Osteocyte (in vitro differentiated cells): ENCODE measurements around the gene KCNH3. TPM values are rescaled to one million over a fixed set of nuclear protein-coding genes. Genes with fewer than 3 reads are reported as not detected.

Experiments
- DNase-seq: peaks from one replicate; pipeline ENCODE4 v3.0.0; 2021; ENCODE audit warnings: mixed read lengths; ENCODE audit not compliant: unreplicated experiment; ENCODE audit errors: extremely low spot score
- H3K27ac Mint-ChIP-seq: one replicate; pipeline ENCODE4 v1.8.0; 2021; ENCODE audit warnings: mild to moderate bottlenecking, mixed read lengths; ENCODE audit not compliant: unreplicated experiment
- H3K27me3 Mint-ChIP-seq: one replicate; pipeline ENCODE4 v1.8.0; 2021; ENCODE audit warnings: mixed read lengths; ENCODE audit not compliant: unreplicated experiment
- H3K36me3 Mint-ChIP-seq: one replicate; pipeline ENCODE4 v1.8.0; 2021; ENCODE audit warnings: mixed read lengths; ENCODE audit not compliant: unreplicated experiment
- H3K4me1 Mint-ChIP-seq: one replicate; pipeline ENCODE4 v1.8.0; 2021; ENCODE audit warnings: mixed read lengths; ENCODE audit not compliant: unreplicated experiment
- H3K4me3 Mint-ChIP-seq: one replicate; pipeline ENCODE4 v1.8.0; 2021; ENCODE audit warnings: mild to moderate bottlenecking, moderate library complexity, mixed read lengths; ENCODE audit not compliant: unreplicated experiment
- H3K9me3 Mint-ChIP-seq: one replicate; pipeline ENCODE4 v1.8.0; 2021; ENCODE audit warnings: mixed read lengths; ENCODE audit not compliant: unreplicated experiment
- total RNA-seq: library from RNA; stranded (reverse); gene quantifications from 2 replicates; pipeline ENCODE4 v1.2.1, GENCODE V29; 2021
- TF ChIP-seq, protein P1 (sequence below): fragments of 200-600 bp; sonication (generic); IDR thresholded peaks from 2 replicates; pipeline ENCODE4 v1.5.0; 2021; ENCODE audit warnings: antibody characterized with exemption, mild to moderate bottlenecking, moderate library complexity

The KCNH3 gene
- total RNA-seq, 1 donor from 2014 or later, result 0.35 TPM

DNA sequence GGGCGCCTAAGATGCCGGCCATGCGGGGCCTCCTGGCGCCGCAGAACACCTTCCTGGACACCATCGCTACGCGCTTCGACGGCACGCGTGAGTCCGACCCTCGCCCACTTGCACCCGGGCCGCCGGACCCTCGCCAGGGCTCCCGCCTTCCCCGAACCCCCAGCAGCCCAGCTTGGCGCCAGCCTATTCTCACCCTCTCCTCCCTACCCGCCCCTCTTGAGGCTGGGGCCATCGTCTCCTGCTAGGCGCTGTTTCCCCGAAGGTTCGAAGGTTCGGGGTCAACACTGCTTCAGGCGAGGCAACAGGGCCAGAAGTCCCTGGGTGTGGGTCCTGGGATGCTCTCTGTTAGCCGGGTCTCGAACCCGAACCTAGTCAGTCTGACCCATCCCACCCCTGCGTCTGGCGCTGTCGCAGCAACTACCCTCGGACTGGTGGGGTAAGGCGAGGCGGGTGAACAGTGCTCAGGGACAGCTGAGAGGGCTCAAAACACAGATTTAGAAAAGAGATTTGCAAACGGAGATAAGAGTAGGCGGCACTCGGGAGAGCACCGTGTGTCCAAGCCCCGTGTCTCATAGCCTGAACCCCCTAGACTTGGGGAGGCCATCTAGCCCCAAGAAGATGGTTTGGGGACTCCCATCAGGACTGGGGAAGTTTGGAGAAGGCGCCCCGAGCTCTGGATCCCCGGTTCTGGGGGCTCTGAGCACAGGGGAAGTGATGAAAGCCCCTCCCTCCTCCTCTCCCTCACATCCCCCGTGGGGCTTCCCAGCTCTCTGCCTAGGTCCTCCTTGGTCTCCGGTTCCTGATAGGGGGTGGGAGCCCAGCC lies 787 bp downstream of the KCNH3 start:
- H3K27me3 Mint-ChIP-seq, result peaks cover 19% of the 10 kb centered on the region
- DNase-seq, result no peak
- H3K4me1 Mint-ChIP-seq, result peaks cover 11% of the 10 kb centered on the region
- no peak overlapping the region for H3K27ac Mint-ChIP-seq
- H3K4me3 Mint-ChIP-seq, result peak overlapping the region; percentile 47
- no peaks in the 10 kb centered on the region for H3K36me3 Mint-ChIP-seq
- H3K9me3 Mint-ChIP-seq, result no peaks in the 10 kb centered on the region
- TF ChIP-seq, protein P1, sequence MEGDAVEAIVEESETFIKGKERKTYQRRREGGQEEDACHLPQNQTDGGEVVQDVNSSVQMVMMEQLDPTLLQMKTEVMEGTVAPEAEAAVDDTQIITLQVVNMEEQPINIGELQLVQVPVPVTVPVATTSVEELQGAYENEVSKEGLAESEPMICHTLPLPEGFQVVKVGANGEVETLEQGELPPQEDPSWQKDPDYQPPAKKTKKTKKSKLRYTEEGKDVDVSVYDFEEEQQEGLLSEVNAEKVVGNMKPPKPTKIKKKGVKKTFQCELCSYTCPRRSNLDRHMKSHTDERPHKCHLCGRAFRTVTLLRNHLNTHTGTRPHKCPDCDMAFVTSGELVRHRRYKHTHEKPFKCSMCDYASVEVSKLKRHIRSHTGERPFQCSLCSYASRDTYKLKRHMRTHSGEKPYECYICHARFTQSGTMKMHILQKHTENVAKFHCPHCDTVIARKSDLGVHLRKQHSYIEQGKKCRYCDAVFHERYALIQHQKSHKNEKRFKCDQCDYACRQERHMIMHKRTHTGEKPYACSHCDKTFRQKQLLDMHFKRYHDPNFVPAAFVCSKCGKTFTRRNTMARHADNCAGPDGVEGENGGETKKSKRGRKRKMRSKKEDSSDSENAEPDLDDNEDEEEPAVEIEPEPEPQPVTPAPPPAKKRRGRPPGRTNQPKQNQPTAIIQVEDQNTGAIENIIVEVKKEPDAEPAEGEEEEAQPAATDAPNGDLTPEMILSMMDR, result no peak

DNA sequence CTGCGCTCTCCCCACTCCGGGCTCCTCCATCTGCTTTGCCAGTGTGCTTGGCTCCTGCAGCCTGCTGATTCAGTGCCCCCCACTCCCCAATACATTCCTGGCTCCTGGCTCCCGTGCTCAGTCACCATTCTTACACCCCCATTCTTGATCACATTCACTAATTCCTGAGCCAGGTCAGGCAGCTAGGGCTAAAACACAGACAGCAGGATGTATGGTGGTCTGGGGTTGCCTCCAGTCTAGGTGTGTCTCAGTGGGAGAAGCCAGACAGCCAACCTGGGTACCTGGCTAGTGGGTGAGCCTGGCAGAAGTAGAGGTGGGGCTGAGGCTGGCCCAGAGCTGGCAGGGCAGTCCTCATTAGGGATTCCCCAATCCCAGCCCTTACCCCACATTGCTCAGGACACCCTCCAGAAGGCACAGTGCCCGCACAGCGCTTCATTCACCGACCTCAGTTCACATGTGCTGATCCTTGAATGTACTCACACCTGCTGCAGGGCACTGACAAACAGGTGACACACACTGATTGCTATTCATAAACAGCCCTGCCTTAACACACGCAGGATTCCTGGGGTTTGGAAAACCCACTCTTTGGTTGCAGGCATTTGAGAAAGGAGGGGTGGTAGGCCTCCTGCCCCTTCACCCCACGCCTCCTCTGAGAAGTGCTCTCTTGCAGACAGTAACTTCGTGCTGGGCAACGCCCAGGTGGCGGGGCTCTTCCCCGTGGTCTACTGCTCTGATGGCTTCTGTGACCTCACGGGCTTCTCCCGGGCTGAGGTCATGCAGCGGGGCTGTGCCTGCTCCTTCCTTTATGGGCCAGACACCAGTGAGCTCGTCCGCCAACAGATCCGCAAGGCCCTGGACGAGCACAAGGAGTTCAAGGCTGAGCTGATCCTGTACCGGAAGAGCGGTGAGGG lies 1.7 kb downstream of the KCNH3 start:
- H3K27ac Mint-ChIP-seq, result no peak overlapping the region
- H3K4me3 Mint-ChIP-seq, result peak overlapping the region; percentile 44
- no peak for DNase-seq
- TF ChIP-seq, protein P1, result no peak
- H3K4me1 Mint-ChIP-seq, result peaks cover 11% of the 10 kb centered on the region
- no peaks in the 10 kb centered on the region for H3K36me3 Mint-ChIP-seq
- peaks cover 21% of the 10 kb centered on the region for H3K27me3 Mint-ChIP-seq
- H3K9me3 Mint-ChIP-seq, result no peaks in the 10 kb centered on the region

DNA sequence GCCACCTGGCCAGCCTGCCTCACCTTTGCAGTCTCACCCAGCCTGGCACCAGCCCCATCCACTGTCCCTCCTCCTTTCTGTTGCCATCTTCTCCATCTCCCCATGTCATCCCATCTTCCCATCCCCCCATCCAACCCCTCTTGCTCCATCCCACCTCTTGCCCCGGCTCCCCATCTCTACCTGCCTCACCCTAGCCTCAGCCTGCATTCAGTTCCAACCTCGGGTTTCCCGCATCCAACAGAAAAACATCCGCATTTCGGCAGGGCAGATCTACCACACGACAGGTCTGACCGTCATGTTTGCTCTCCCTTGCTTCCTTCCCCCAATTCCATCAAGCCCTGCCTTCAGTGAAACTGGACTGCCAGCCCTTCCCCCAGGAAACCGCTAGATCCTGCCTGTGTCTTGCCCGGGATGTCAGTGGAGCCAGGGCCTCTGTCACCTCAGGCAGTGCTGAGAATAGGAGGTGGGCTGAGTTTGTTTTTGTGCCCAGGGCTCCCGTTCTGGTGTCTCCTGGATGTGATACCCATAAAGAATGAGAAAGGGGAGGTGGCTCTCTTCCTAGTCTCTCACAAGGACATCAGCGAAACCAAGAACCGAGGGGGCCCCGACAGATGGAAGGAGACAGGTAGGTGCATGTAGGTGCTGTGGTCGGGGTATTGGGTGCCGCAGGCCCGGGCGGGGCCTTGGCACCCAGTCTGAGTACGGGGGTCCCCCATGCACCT lies 2.5 kb downstream of the KCNH3 start:
- DNase-seq, result no peak
- no peak overlapping the region for H3K4me3 Mint-ChIP-seq
- peaks cover 27% of the 10 kb centered on the region for H3K27me3 Mint-ChIP-seq

DNA sequence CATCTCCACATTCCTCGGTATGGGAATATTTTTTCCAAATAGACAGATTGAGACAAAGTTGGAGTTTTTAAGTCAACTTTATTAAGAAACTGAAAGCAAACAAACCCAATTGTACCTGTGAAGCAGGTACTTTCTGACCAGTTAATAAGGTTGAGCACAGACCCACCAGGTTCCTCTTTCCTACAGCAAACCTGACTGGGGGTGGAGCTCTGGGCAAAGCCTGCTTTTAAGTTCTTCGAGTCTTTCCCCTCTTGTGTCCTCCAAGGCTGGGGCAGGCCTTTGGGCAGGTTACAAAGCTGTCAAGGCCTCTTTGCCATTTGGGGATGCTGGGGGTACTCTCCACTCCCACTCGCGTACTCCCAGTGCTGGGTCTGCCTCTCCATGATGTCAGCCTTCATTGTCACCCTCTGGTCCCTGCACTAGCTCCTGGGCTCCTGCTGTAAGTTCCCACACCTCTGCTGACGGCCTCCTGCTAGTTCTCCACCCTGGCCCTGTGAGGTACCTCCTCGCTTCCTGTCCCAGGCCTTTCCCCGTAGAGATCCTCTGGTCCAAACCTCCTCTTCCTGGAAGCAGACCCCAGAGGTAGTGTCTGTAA lies 3.2 kb downstream of the KCNH3 start:
- TF ChIP-seq, protein P1, result no peak
- no peaks in the 10 kb centered on the region for H3K36me3 Mint-ChIP-seq
- no peak overlapping the region for H3K27ac Mint-ChIP-seq
- H3K27me3 Mint-ChIP-seq, result peaks cover 22% of the 10 kb centered on the region
- H3K4me3 Mint-ChIP-seq, result no peak overlapping the region
- DNase-seq, result no peak
- H3K4me1 Mint-ChIP-seq, result peaks cover 11% of the 10 kb centered on the region
- H3K9me3 Mint-ChIP-seq, result no peaks in the 10 kb centered on the region

More for the DNA sequence above, 2.5 kb downstream of the KCNH3 start:
- Mint-ChIP-seq H3K36me3 (no peaks in the 10 kb centered on the region), H3K27ac (no peak overlapping the region), H3K9me3 (no peaks in the 10 kb centered on the region), H3K4me1 (peaks cover 11% of the 10 kb centered on the region)
- TF ChIP-seq, protein P1, result no peak
